Breast epithelium (tissue), 4 donors: ENCODE results near the gene STAT4. TPM values are rescaled to one million over a fixed set of nuclear protein-coding genes. Genes with fewer than 3 reads are reported as not detected.

Experiments
- DNase-seq, 2 donors: peaks; one replicate each; pipeline ENCODE4 v3.0.0-alpha.2; 2019; ENCODE audit warnings: low spot score in 2 of 2
- H3K27ac ChIP-seq, 2 donors: fragments of 200-600 bp; sonication (generic) in 1 of 2; one replicate each; pipeline ENCODE4 v1.5.1; 2016 to 2019; ENCODE audit warnings: mild to moderate bottlenecking in 1 of 2
- H3K27me3 ChIP-seq, 2 donors: fragments of 200-600 bp; sonication (generic) in 1 of 2; one replicate each; pipeline versions ENCODE4 v1.5.1 to v1.6.0; 2017 to 2019; ENCODE audit warnings: control low read depth in 1 of 2, mild to moderate bottlenecking in 1 of 2
- H3K36me3 ChIP-seq: fragments of 200-600 bp; one replicate; pipeline ENCODE4 v1.5.1; 2019
- H3K4me1 ChIP-seq, 2 donors: fragments of 200-600 bp; sonication (generic); one replicate each; pipeline ENCODE4 v1.5.1; 2016 to 2019; ENCODE audit warnings: control low read depth in 1 of 2
- H3K4me3 ChIP-seq, 3 donors: fragments of 200-600 bp; sonication (generic); 1 replicate in 2 of 3; 2 replicates in 1 of 3; pipeline ENCODE4 v1.5.1; 2016 to 2019; ENCODE audit warnings: mild to moderate bottlenecking in 3 of 3, moderate library complexity in 2 of 3
- H3K9me3 ChIP-seq, 2 donors: fragments of 200-600 bp; sonication (generic) in 1 of 2; one replicate each; pipeline ENCODE4 v1.5.1; 2016 to 2019; ENCODE audit warnings: control low read depth in 1 of 2
- CTCF ChIP-seq, 3 donors: fragments of 450-650 bp; IDR thresholded peaks; one replicate each; pipeline ENCODE4 v1.5.1; 2016 to 2017; ENCODE audit warnings: antibody characterized with exemption in 3 of 3, mild to moderate bottlenecking in 3 of 3, moderate library complexity in 3 of 3
- POLR2A ChIP-seq: fragments of 450-650 bp; IDR thresholded peaks from one replicate; pipeline ENCODE4 v1.6.1; 2016; ENCODE audit warnings: antibody characterized with exemption, mild to moderate bottlenecking, moderate library complexity
- POLR2AphosphoS5 ChIP-seq, 3 donors: sonication (generic); formaldehyde crosslinking; IDR thresholded peaks; one replicate each; pipeline ENCODE4 v1.6.1; 2017; ENCODE audit warnings: antibody characterized with exemption in 3 of 3
- intact Hi-C: fragments of 100-400 bp; cut with DNase I; formaldehyde crosslinking; loops from one replicate; pipeline ENCODE4 v1.15.1; 2023; ENCODE audit warnings: low total_unique reads
- total RNA-seq, 3 donors: library from RNA; depleted of rRNA; stranded (reverse); fragments of >200 nt; gene quantifications; one replicate each; pipeline ENCODE4 v1.1.0, GENCODE V29; 2016

The STAT4 gene
- total RNA-seq, 3 donors from 2014 or later: 1.6 to 5.9 (median 3.6) TPM

GRCh38 chr2:191122638-191123294 lies 28.0 kb downstream of the STAT4 start:
- no peaks in the 10 kb centered on the region for H3K4me1 ChIP-seq
- intact Hi-C loops: no loop called here
- H3K27me3 ChIP-seq: no peaks in the 10 kb centered on the region
- H3K36me3 ChIP-seq: no peaks in the 10 kb centered on the region
- TF ChIP-seq CTCF (IDR thresholded peaks at IDR 0.05) (no peak), POLR2AphosphoS5 (IDR thresholded peaks at IDR 0.05) (no peak), POLR2A (no peak)
- no peaks in the 10 kb centered on the region for H3K9me3 ChIP-seq
- H3K27ac ChIP-seq: no peak overlapping the region
- no peak for DNase-seq
- H3K4me3 ChIP-seq: no peak overlapping the region

- Histone ChIP-seq H3K4me1 (no peaks in the 10 kb centered on the region), H3K4me3 (no peak overlapping the region), H3K27me3 (no peaks in the 10 kb centered on the region), H3K9me3 (no peaks in the 10 kb centered on the region), H3K36me3 (no peaks in the 10 kb centered on the region), H3K27ac (no peak overlapping the region)
- TF ChIP-seq POLR2A: no peak
- no peak for TF ChIP-seq CTCF (IDR thresholded peaks at IDR 0.05)
- TF ChIP-seq POLR2AphosphoS5 (IDR thresholded peaks at IDR 0.05): no peak
- intact Hi-C loops: no loop called here
- no peak for DNase-seq
These were observed 33.5 kb downstream of the STAT4 start for GRCh38 chr2:191117341-191117740.

GRCh38 chr2:191115804-191116203 lies 35.0 kb downstream of the STAT4 start:
- intact Hi-C loops: no loop called here
- TF ChIP-seq CTCF (IDR thresholded peaks at IDR 0.05) (no peak), POLR2A (no peak), POLR2AphosphoS5 (IDR thresholded peaks at IDR 0.05) (no peak)

GRCh38 chr2:191115391-191115790 lies 35.4 kb downstream of the STAT4 start:
- no peak for TF ChIP-seq POLR2A
- no peak for TF ChIP-seq POLR2AphosphoS5 (IDR thresholded peaks at IDR 0.05)
- no peak for TF ChIP-seq CTCF (IDR thresholded peaks at IDR 0.05)
- no peaks in the 10 kb centered on the region for H3K36me3 ChIP-seq
- no peak for DNase-seq
- no peak overlapping the region for H3K27ac ChIP-seq
- intact Hi-C loops: no loop called here
- no peaks in the 10 kb centered on the region for H3K27me3 ChIP-seq
- H3K4me1 ChIP-seq: no peaks in the 10 kb centered on the region
- H3K4me3 ChIP-seq: no peak overlapping the region
- H3K9me3 ChIP-seq: no peaks in the 10 kb centered on the region

More at GRCh38 chr2:191115804-191116203, 35.0 kb downstream of the STAT4 start:
- no peaks in the 10 kb centered on the region for H3K9me3 ChIP-seq
- H3K36me3 ChIP-seq: no peaks in the 10 kb centered on the region
- no peak for DNase-seq
- no peak overlapping the region for H3K27ac ChIP-seq
- no peaks in the 10 kb centered on the region for H3K27me3 ChIP-seq
- H3K4me1 ChIP-seq: no peaks in the 10 kb centered on the region
- no peak overlapping the region for H3K4me3 ChIP-seq

GRCh38 chr2:191114403-191114886 lies 36.3 kb downstream of the STAT4 start:
- H3K4me3 ChIP-seq: no peak overlapping the region

More at GRCh38 chr2:191114403-191114886, 36.3 kb downstream of the STAT4 start:
- Histone ChIP-seq H3K4me1 (no peaks in the 10 kb centered on the region), H3K9me3 (no peaks in the 10 kb centered on the region), H3K27ac (no peak overlapping the region), H3K27me3 (no peaks in the 10 kb centered on the region), H3K36me3 (no peaks in the 10 kb centered on the region)
- TF ChIP-seq POLR2AphosphoS5 (IDR thresholded peaks at IDR 0.05) (no peak), POLR2A (no peak), CTCF (IDR thresholded peaks at IDR 0.05) (no peak)
- DNase-seq: no peak
- intact Hi-C loops: no loop called here
